CD4-positive, CD25-positive, alpha-beta regulatory T cell (primary cell): ENCODE measurements around the gene STIM1. TPM values are rescaled to one million over a fixed set of nuclear protein-coding genes. Genes with fewer than 3 reads are reported as not detected.

Experiments
- ATAC-seq, 2 donors: fragments of 150-1000 bp; cut with Tn5 transposase; one replicate each; pipeline ENCODE4 v1.10.0; 2021; ENCODE audit warnings: low read depth in 2 of 2, moderate number of reproducible peaks in 2 of 2, moderate library complexity in 1 of 2
- DNase-seq, 3 donors: peaks; one replicate each; pipeline versions ENCODE4 v3.0.0 to v3.0.0-alpha.2; 2012 to 2022; ENCODE audit warnings: mixed read lengths in 1 of 3
- H3K27ac ChIP-seq: one replicate; pipeline ENCODE4 v1.7.0; 2013; ENCODE audit warnings: mild to moderate bottlenecking, low read length; ENCODE audit not compliant: insufficient read depth, poor library complexity, severe bottlenecking
- H3K27me3 ChIP-seq: one replicate; pipeline ENCODE4 v1.7.0; 2013; ENCODE audit warnings: low read length; ENCODE audit not compliant: control insufficient read depth, insufficient read depth
- H3K36me3 ChIP-seq: one replicate; pipeline ENCODE4 v1.7.0; 2013; ENCODE audit warnings: mild to moderate bottlenecking, low read length, moderate library complexity; ENCODE audit not compliant: control insufficient read depth, insufficient read depth
- H3K4me1 ChIP-seq: 2 replicates; pipeline ENCODE4 v1.7.0; 2013; ENCODE audit warnings: mild to moderate bottlenecking, low read length; ENCODE audit not compliant: insufficient read depth, control insufficient read depth, poor library complexity, severe bottlenecking
- H3K4me3 ChIP-seq: one replicate; pipeline ENCODE4 v1.7.0; 2013; ENCODE audit warnings: low read depth, mild to moderate bottlenecking, low read length, moderate library complexity
- H3K9me3 ChIP-seq, 2 experiments: 1 replicate in 1 of 2; 2 replicates in 1 of 2; pipeline ENCODE4 v1.7.0; 2013; ENCODE audit warnings: low read length in 2 of 2, mild to moderate bottlenecking in 1 of 2, moderate library complexity in 1 of 2; ENCODE audit not compliant: control insufficient read depth in 2 of 2
- H3K27ac Mint-ChIP-seq, 3 donors: one replicate each; pipeline ENCODE4 v1.8.0; 2020 to 2022; ENCODE audit warnings: mild to moderate bottlenecking in 3 of 3, mixed read lengths in 3 of 3, moderate library complexity in 2 of 3
- H3K27me3 Mint-ChIP-seq: one replicate; pipeline ENCODE4 v1.8.0; 2022; ENCODE audit warnings: mild to moderate bottlenecking, mixed read lengths
- H3K36me3 Mint-ChIP-seq: one replicate; pipeline ENCODE4 v1.8.0; 2020; ENCODE audit warnings: mixed read lengths
- H3K4me1 Mint-ChIP-seq, 4 donors: one replicate each; pipeline ENCODE4 v1.8.0; 2020 to 2022; ENCODE audit warnings: mixed read lengths in 4 of 4, mild to moderate bottlenecking in 1 of 4
- H3K4me3 Mint-ChIP-seq, 4 donors: one replicate each; pipeline ENCODE4 v1.8.0; 2020 to 2022; ENCODE audit warnings: mild to moderate bottlenecking in 4 of 4, mixed read lengths in 4 of 4, moderate library complexity in 3 of 4
- H3K9me3 Mint-ChIP-seq, 7 donors: one replicate each; pipeline ENCODE4 v1.8.0; 2020 to 2022; ENCODE audit warnings: mixed read lengths in 7 of 7, mild to moderate bottlenecking in 3 of 7, moderate library complexity in 2 of 7
- polyA plus RNA-seq, 4 donors: library from polyadenylated mRNA; unstranded; fragments of 300-500 nt; fragmentation: Illumina TruSeq; gene quantifications; one replicate each; pipeline ENCODE4 v1.2.3, GENCODE V29; 2021
- total RNA-seq: library from RNA; stranded (reverse); gene quantifications from one replicate; pipeline ENCODE4 v1.2.3, GENCODE V29; 2022

Gene STIM1
- total and polyA plus RNA-seq, 5 donors from 2014 or later = 25.7 to 134 (median 29.8) TPM

GRCh38 chr11:3815845-3816244 is 39.6 kb upstream of the STIM1 start:
- no peak for DNase-seq
- H3K9me3 ChIP-seq = no peaks in the 10 kb centered on the region
- H3K27ac Mint-ChIP-seq = no peak overlapping the region

GRCh38 chr11:3816673-3817072 is 38.8 kb upstream of the STIM1 start:
- Histone ChIP-seq H3K27ac (no peak overlapping the region), H3K9me3 (no peaks in the 10 kb centered on the region)
- peaks cover 25% of the 10 kb centered on the region for H3K36me3 Mint-ChIP-seq

More at GRCh38 chr11:3815845-3816244, 39.6 kb upstream of the STIM1 start:
- peak overlapping the region in 1 of 4 donors; percentile 67 for H3K4me3 Mint-ChIP-seq
- H3K27me3 ChIP-seq = no peaks in the 10 kb centered on the region
- no peaks in the 10 kb centered on the region for H3K4me1 ChIP-seq
- H3K36me3 Mint-ChIP-seq = peaks cover 31% of the 10 kb centered on the region
- no peaks in the 10 kb centered on the region for H3K27me3 Mint-ChIP-seq
- H3K4me1 Mint-ChIP-seq = peaks cover 0 to 5% (median 4%) of the 10 kb centered on the region in 4 donors
- H3K9me3 Mint-ChIP-seq = no peaks in the 10 kb centered on the region
- no peaks in the 10 kb centered on the region for H3K36me3 ChIP-seq
- ATAC-seq = no peak
- H3K4me3 ChIP-seq = no peak overlapping the region
- no peak overlapping the region for H3K27ac ChIP-seq

GRCh38 chr11:3817181-3817800 is 38.2 kb upstream of the STIM1 start:
- Mint-ChIP-seq H3K27me3 (no peaks in the 10 kb centered on the region), H3K4me3 (no peak overlapping the region), H3K36me3 (peaks cover 21% of the 10 kb centered on the region), H3K9me3 (no peaks in the 10 kb centered on the region), H3K4me1 (peaks cover 0 to 5% (median under 1%) of the 10 kb centered on the region in 4 donors), H3K27ac (no peak overlapping the region)
- Histone ChIP-seq H3K27me3 (no peaks in the 10 kb centered on the region), H3K9me3 (no peaks in the 10 kb centered on the region), H3K27ac (no peak overlapping the region), H3K36me3 (no peaks in the 10 kb centered on the region), H3K4me1 (no peaks in the 10 kb centered on the region), H3K4me3 (no peak overlapping the region)
- DNase-seq = no peak
- no peak for ATAC-seq

More at GRCh38 chr11:3816673-3817072, 38.8 kb upstream of the STIM1 start:
- Histone ChIP-seq H3K4me1 (no peaks in the 10 kb centered on the region), H3K36me3 (no peaks in the 10 kb centered on the region), H3K4me3 (no peak overlapping the region), H3K27me3 (no peaks in the 10 kb centered on the region)
- no peak for ATAC-seq
- H3K27me3 Mint-ChIP-seq = no peaks in the 10 kb centered on the region
- H3K4me3 Mint-ChIP-seq = no peak overlapping the region
- no peaks in the 10 kb centered on the region for H3K9me3 Mint-ChIP-seq
- no peak for DNase-seq
- no peak overlapping the region for H3K27ac Mint-ChIP-seq
- H3K4me1 Mint-ChIP-seq = peaks cover 0 to 5% (median 4%) of the 10 kb centered on the region in 4 donors

GRCh38 chr11:3820971-3821370 is 34.5 kb upstream of the STIM1 start:
- Mint-ChIP-seq H3K27ac (peak overlapping the region in 1 of 3 donors; percentile 49), H3K36me3 (peaks cover 15% of the 10 kb centered on the region), H3K4me1 (peaks cover 0 to 27% (median 19%) of the 10 kb centered on the region in 4 donors)

GRCh38 chr11:3822312-3822711 is 33.2 kb upstream of the STIM1 start:
- no peak overlapping the region for H3K4me3 ChIP-seq
- no peaks in the 10 kb centered on the region for H3K9me3 Mint-ChIP-seq
- H3K36me3 Mint-ChIP-seq = peaks cover 23% of the 10 kb centered on the region
- H3K4me3 Mint-ChIP-seq = no peak overlapping the region
- peaks cover 20% of the 10 kb centered on the region for H3K36me3 ChIP-seq
- no peaks in the 10 kb centered on the region for H3K27me3 ChIP-seq
- no peak overlapping the region for H3K27ac ChIP-seq
- ATAC-seq = no peak
- H3K4me1 Mint-ChIP-seq = peaks cover 0 to 40% (median 24%) of the 10 kb centered on the region in 4 donors
- no peak for DNase-seq
- peak overlapping the region in 1 of 3 donors; percentile 38 for H3K27ac Mint-ChIP-seq
- H3K4me1 ChIP-seq = peaks cover 12% of the 10 kb centered on the region
- no peaks in the 10 kb centered on the region for H3K27me3 Mint-ChIP-seq
- H3K9me3 ChIP-seq = no peaks in the 10 kb centered on the region

More at GRCh38 chr11:3820971-3821370, 34.5 kb upstream of the STIM1 start:
- Histone ChIP-seq H3K9me3 (no peaks in the 10 kb centered on the region), H3K36me3 (peaks cover 7% of the 10 kb centered on the region), H3K4me3 (no peak overlapping the region), H3K4me1 (peaks cover 12% of the 10 kb centered on the region), H3K27me3 (no peaks in the 10 kb centered on the region), H3K27ac (no peak overlapping the region)
- ATAC-seq = no peak
- Mint-ChIP-seq H3K27me3 (no peaks in the 10 kb centered on the region), H3K9me3 (no peaks in the 10 kb centered on the region), H3K4me3 (no peak overlapping the region)
- DNase-seq = no peak

GRCh38 chr11:3823303-3823702 is 32.2 kb upstream of the STIM1 start:
- Mint-ChIP-seq H3K27ac (peak overlapping the region; percentile 64 to 95 (median 94)), H3K36me3 (peaks cover 29% of the 10 kb centered on the region), H3K27me3 (no peaks in the 10 kb centered on the region), H3K4me3 (no peak overlapping the region), H3K4me1 (peaks cover 0 to 49% (median 30%) of the 10 kb centered on the region in 4 donors), H3K9me3 (no peaks in the 10 kb centered on the region)
- no peak overlapping the region for H3K4me3 ChIP-seq
- no peaks in the 10 kb centered on the region for H3K9me3 ChIP-seq
- no peak overlapping the region for H3K27ac ChIP-seq
- no peak for DNase-seq
- peaks cover 30% of the 10 kb centered on the region for H3K36me3 ChIP-seq
- peaks cover 12% of the 10 kb centered on the region for H3K4me1 ChIP-seq
- ATAC-seq = no peak
- no peaks in the 10 kb centered on the region for H3K27me3 ChIP-seq

- H3K36me3 ChIP-seq = peaks cover 34% of the 10 kb centered on the region
- H3K9me3 ChIP-seq = no peaks in the 10 kb centered on the region
- Mint-ChIP-seq H3K4me1 (peaks cover 0 to 52% (median 31%) of the 10 kb centered on the region in 4 donors), H3K27ac (peak overlapping the region; percentile 86 to 95 (median 94)), H3K9me3 (no peaks in the 10 kb centered on the region), H3K36me3 (peaks cover 25% of the 10 kb centered on the region), H3K4me3 (no peak overlapping the region), H3K27me3 (no peaks in the 10 kb centered on the region)
- DNase-seq (no peak), ATAC-seq (no peak)
- no peak overlapping the region for H3K4me3 ChIP-seq
- peaks cover 12% of the 10 kb centered on the region for H3K4me1 ChIP-seq
- peak overlapping the region; percentile 66 for H3K27ac ChIP-seq
- no peaks in the 10 kb centered on the region for H3K27me3 ChIP-seq
Measured at GRCh38 chr11:3823762-3824506, 31.5 kb upstream of the STIM1 start.
